Ectodermal cell (in vitro differentiated cells): ENCODE data around the gene DNAAF6.
A peak's percentile ranks its signal among the peaks of the same experiment; 100 is the strongest.

Experiments
- H3K27ac ChIP-seq: 2 replicates; pipeline ENCODE4 v1.7.0; 2013; ENCODE audit warnings: mild to moderate bottlenecking, low read depth, low read length; ENCODE audit not compliant: insufficient read depth, poor library complexity, severe bottlenecking
- H3K27me3 ChIP-seq: 2 replicates; pipeline ENCODE4 v1.7.0; 2013; ENCODE audit warnings: mild to moderate bottlenecking, low read length; ENCODE audit not compliant: insufficient read depth, control insufficient read depth, poor library complexity, severe bottlenecking
- H3K36me3 ChIP-seq: one replicate; pipeline ENCODE4 v1.7.0; 2013; ENCODE audit warnings: low read length; ENCODE audit not compliant: control insufficient read depth, insufficient read depth
- H3K4me1 ChIP-seq: one replicate; pipeline ENCODE4 v1.7.0; 2013; ENCODE audit warnings: low read length; ENCODE audit not compliant: control insufficient read depth, insufficient read depth
- H3K4me3 ChIP-seq: 2 replicates; pipeline ENCODE4 v1.7.0; 2013; ENCODE audit warnings: low read depth, low read length, control low read depth; ENCODE audit not compliant: insufficient read depth
- H3K9me3 ChIP-seq: 2 replicates; pipeline ENCODE4 v1.7.0; 2013; ENCODE audit warnings: mild to moderate bottlenecking, low read length, moderate library complexity; ENCODE audit not compliant: control insufficient read depth
- WGBS, 2 experiments: methylation state at CpG; one replicate each; pipeline ENCODE4 v1.1.7; 2013; ENCODE audit warnings: missing lambda C conversion rate in 2 of 2; 5-methylcytosine and 5-hydroxymethylcytosine counted together

The DNAAF6 gene

DNA sequence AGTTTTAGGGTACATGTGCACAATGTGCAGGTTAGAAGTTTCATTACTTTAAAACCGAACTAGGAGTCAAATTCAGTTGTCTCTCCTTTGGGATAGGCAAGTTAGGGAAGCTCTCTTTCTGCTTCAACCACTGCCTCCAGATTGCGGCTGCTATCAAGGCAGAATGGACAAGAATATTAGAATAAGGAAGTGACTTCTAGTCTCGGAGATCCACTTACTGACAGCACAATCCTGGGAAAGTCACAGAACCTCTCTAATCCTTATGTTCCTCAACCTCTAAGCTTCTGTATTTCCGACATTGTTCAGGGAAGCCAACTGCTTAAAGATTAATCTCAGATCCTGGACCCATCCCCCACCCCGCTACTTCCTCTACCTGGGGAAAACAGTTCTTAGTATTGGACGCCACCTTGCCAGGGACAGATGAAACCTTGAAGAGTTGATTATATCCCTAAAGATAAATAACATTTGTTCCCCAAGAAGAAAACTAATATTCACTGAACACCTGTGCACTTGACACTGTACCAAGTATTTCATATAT is 2.3 kb upstream of the DNAAF6 start:
- H3K27me3 ChIP-seq = no peaks in the 10 kb centered on the region
- H3K9me3 ChIP-seq = no peaks in the 10 kb centered on the region
- H3K4me1 ChIP-seq = no peaks in the 10 kb centered on the region
- WGBS, 2 experiments = 85 to 90% methylated on average over 2 to 5 of the region's 6 CpGs
- no peak overlapping the region for H3K4me3 ChIP-seq
- no peak overlapping the region for H3K27ac ChIP-seq
- no peaks in the 10 kb centered on the region for H3K36me3 ChIP-seq

DNA sequence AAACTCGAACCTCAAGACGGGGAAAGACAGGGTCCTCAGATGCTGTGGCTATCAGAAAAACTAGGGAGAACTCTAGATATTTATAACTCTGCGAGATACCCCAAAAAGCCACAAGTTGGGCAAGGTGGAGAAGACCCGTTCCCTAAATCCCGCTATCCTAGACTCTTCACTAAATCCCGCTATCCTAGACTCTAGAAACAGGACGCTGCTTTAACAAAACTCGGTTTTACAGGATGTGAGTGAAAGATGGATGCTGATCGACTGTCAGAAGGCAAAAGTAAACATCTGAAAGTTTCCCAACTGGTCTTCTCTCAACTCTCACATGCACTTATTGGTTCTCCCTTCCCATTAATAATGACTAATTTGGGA is 270 bp downstream of the DNAAF6 start:
- 68% methylated on average over 6 to 9 of the region's 9 CpGs for WGBS, 2 experiments
- Histone ChIP-seq H3K4me3 (no peak overlapping the region), H3K27me3 (no peaks in the 10 kb centered on the region), H3K9me3 (no peaks in the 10 kb centered on the region), H3K27ac (no peak overlapping the region), H3K36me3 (no peaks in the 10 kb centered on the region), H3K4me1 (no peaks in the 10 kb centered on the region)

DNA sequence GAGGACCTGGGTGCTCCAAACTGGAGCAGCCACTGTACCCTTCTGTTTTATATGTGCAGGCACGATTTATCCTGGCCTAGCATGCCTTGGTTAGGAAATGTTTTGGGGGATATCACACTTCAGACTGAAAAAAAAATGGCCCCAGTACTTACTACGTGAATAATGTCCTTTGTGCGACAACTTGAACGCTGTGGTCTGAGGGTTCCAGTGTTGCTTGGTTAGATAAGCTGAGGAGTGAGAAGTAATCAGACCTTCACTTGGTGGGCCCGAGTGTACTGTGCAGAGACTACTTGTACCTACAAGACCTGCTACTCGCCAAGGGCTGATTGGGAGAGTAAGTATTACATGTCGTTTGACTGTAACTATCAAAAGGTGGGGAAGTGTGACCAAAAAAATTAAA is 678 bp downstream of the DNAAF6 start:
- Histone ChIP-seq H3K4me1 (no peaks in the 10 kb centered on the region), H3K27ac (no peak overlapping the region), H3K4me3 (no peak overlapping the region), H3K9me3 (no peaks in the 10 kb centered on the region), H3K36me3 (no peaks in the 10 kb centered on the region), H3K27me3 (no peaks in the 10 kb centered on the region)
- WGBS, 2 experiments = 89 to 90% methylated on average over 7 of the region's 7 CpGs

DNA sequence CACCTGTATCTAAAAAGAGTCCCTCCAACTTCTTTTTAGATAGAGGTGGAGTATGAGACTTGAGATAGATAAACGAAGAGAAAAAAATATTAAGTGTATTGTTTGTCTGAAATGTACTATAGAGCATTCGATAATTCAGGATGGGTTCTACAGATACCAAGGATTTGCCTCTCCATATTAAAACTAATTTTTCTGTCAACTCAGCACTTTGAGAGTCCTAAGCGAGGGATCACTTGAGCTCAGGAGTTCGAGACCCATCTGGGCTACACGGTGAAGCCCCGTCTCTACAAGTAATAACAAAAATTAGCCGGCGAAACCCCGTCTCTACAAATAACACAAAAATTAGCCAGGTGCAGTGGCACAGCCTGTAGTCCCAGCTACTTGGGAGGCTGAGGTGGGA is 1.5 kb downstream of the DNAAF6 start:
- H3K27ac ChIP-seq = no peak overlapping the region
- no peaks in the 10 kb centered on the region for H3K36me3 ChIP-seq
- WGBS, 2 experiments = 84 to 94% methylated on average over 7 to 9 of the region's 9 CpGs

DNA sequence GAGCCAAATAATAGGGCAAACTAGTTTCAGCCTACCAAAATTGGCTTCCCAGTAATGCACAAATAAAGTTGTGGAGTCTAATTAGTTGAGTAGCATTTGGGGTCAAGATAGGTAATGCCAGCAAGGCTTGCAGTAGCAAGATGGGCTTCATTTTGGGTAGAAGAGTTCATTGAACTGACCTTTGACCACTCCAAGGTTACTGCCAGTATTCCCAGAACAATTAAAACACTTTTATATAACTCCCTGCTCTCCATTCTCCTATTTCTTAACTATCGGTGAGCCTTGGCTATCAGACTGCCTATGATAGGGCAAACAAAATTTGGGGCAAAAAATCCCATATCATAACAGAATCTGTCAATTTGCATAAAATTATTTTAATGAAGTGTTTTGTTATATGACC is 7.1 kb downstream of the DNAAF6 start:
- Histone ChIP-seq H3K27me3 (no peaks in the 10 kb centered on the region), H3K9me3 (no peaks in the 10 kb centered on the region), H3K36me3 (no peaks in the 10 kb centered on the region), H3K4me1 (no peaks in the 10 kb centered on the region), H3K27ac (no peak overlapping the region), H3K4me3 (no peak overlapping the region)
- WGBS, 2 experiments = 86 to 100% methylated on average over 1 of the region's 1 CpG

More for the DNA sequence above, 1.5 kb downstream of the DNAAF6 start:
- H3K9me3 ChIP-seq = no peaks in the 10 kb centered on the region
- no peaks in the 10 kb centered on the region for H3K27me3 ChIP-seq
- no peak overlapping the region for H3K4me3 ChIP-seq
- no peaks in the 10 kb centered on the region for H3K4me1 ChIP-seq

DNA sequence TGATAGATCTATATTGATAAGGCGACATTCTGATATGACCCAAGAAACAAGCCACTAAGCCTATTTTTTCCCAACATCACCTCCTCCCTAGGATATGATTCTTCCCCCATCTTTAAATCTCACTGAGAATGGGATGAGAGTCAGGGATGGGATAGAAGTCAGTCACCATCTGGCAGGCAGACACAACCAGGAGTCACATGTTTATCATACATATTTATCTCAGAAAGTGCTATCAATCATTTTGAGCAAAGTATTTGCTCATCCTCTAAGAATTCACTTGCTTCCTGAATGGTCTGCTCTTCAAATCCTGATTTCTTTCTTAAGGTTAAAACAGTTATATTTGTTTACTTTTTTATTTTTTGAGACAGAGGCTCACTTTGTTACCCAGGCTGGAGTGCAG is 20.3 kb downstream of the DNAAF6 start:
- H3K27ac ChIP-seq = no peak overlapping the region
- H3K27me3 ChIP-seq = no peaks in the 10 kb centered on the region
- no peak overlapping the region for H3K4me3 ChIP-seq
- no peaks in the 10 kb centered on the region for H3K4me1 ChIP-seq
- WGBS, 2 experiments = no CpG with 5 or more reads among the region's 1 CpG
- H3K36me3 ChIP-seq = no peaks in the 10 kb centered on the region
- H3K9me3 ChIP-seq = no peaks in the 10 kb centered on the region

DNA sequence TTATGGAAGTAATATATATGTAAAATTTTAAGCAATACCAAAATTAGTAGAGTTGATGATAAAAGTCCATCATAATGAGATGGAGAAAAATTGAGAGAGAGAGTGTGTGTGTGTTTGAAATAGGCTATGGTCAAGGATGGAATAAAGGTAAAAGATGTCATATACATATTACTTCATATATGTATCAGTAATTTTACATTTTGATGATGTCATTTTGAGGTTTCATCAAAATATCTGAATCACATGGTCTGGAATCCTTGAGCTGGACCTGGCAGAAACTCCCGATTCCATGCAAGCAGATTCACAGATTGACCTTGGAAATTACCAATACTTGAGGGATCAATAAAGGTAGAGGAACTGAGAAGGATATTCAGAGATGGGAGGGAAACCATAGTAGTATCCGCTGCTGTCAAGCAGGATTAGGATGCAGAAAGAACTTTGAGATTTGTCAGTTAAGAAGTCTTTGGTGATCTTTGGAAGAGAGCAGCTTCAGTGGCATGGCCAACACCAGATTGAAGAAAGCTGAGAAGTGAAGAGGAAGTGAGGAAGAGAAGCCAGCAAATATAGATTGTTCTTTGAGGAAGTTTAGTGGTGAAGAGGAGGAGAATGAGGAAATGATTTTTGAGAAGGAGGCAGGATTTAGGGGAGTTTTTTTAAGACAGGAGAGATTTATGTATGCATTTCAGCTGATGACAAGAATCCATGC is 21.5 kb downstream of the DNAAF6 start:
- Histone ChIP-seq H3K4me3 (no peak overlapping the region), H3K27ac (no peak overlapping the region), H3K36me3 (no peaks in the 10 kb centered on the region), H3K9me3 (no peaks in the 10 kb centered on the region), H3K27me3 (no peaks in the 10 kb centered on the region), H3K4me1 (no peaks in the 10 kb centered on the region)
- WGBS, 2 experiments = 94 to 96% methylated on average over 2 of the region's 2 CpGs

DNA sequence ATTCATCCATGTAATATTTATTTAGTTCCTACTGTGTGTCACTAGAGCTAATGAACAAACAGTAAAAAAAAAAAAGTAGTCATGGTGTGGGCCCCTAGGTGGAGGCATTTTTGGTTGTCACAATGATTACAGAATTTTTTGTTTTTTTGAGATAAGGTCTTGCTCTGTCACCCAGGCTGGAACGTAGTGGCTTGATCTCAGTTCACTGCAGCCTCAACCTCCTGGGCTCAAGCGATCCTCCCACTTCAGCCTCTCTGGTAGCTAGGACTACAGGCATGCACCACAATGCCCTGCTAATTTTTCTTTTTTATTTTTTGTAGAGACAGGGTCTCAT is 22.0 kb downstream of the DNAAF6 start:
- 92 to 97% methylated on average over 2 of the region's 2 CpGs for WGBS, 2 experiments
- Histone ChIP-seq H3K9me3 (no peaks in the 10 kb centered on the region), H3K4me1 (no peaks in the 10 kb centered on the region), H3K36me3 (no peaks in the 10 kb centered on the region), H3K27me3 (no peaks in the 10 kb centered on the region), H3K27ac (no peak overlapping the region), H3K4me3 (no peak overlapping the region)

DNA sequence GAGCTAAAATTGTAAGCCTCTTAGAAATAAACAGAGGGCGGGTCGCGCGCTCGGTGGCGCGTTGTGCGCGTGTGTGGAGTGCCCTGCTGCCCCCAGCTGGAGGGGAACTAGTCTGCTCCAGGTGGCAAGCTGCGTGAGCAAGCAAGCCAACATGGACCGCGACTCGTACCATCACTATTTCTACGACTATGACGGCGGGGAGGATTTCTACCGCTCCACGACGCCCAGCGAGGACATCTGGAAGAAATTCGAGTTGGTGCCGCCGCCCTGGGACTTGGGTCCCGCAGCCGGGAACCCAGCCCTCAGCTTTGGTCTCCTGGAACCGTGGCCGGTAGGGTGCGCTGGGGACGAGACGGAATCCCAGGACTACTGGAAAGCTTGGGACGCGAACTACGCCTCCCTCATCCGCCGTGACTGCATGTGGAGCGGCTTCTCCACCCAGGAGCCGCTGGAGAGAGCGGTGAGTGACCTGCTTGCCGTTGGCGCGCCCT is 66.1 kb downstream of the DNAAF6 start:
- WGBS, 2 experiments = 15% methylated on average over 41 of the region's 41 CpGs
- Histone ChIP-seq H3K36me3 (no peaks in the 10 kb centered on the region), H3K9me3 (no peaks in the 10 kb centered on the region), H3K4me1 (no peaks in the 10 kb centered on the region), H3K4me3 (peak overlapping the region; percentile 20), H3K27me3 (peaks cover 15% of the 10 kb centered on the region), H3K27ac (no peak overlapping the region)

DNA sequence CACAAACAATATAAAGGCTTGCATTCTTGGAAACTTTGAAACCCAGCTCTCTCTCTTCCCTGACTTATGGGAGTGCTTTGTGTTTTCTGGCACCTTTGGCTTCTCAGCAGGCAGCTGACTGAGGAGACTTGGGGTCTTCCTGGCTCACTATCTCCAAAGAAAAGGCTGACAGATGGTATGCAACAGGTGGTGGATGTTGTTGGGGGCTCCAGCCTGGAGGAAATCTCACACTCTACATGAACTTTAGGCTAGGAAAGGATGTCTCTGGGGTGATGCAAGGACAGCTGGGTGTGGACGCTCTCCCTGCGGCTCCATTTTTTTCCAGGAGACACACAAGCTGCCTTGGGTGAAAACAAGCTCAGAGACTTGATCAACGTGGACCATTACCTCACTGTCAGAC is 67.4 kb downstream of the DNAAF6 start:
- H3K4me1 ChIP-seq = no peaks in the 10 kb centered on the region
- H3K9me3 ChIP-seq = no peaks in the 10 kb centered on the region
- H3K36me3 ChIP-seq = no peaks in the 10 kb centered on the region
- H3K27me3 ChIP-seq = peaks cover 15% of the 10 kb centered on the region
- WGBS, 2 experiments = 94 to 100% methylated on average over 2 of the region's 3 CpGs
- H3K27ac ChIP-seq = no peak overlapping the region
- H3K4me3 ChIP-seq = no peak overlapping the region
